GM19467 (cell line): ENCODE results near the gene JMY.
A peak's percentile ranks its signal among the peaks of the same experiment; 100 is the strongest.
"Not testable (repeated sequence)": the region's sequence is repeated elsewhere in the genome, so short reads cannot be mapped to it uniquely, and the experiment has no call there.

Source experiments
- ATAC-seq: cut with Tn5 transposase; IDR thresholded peaks from one replicate; pipeline ENCODE4 v1.9.1; 2021; ENCODE audit warnings: mild to moderate bottlenecking, moderate library complexity; ENCODE audit not compliant: unreplicated experiment

JMY gene

DNA sequence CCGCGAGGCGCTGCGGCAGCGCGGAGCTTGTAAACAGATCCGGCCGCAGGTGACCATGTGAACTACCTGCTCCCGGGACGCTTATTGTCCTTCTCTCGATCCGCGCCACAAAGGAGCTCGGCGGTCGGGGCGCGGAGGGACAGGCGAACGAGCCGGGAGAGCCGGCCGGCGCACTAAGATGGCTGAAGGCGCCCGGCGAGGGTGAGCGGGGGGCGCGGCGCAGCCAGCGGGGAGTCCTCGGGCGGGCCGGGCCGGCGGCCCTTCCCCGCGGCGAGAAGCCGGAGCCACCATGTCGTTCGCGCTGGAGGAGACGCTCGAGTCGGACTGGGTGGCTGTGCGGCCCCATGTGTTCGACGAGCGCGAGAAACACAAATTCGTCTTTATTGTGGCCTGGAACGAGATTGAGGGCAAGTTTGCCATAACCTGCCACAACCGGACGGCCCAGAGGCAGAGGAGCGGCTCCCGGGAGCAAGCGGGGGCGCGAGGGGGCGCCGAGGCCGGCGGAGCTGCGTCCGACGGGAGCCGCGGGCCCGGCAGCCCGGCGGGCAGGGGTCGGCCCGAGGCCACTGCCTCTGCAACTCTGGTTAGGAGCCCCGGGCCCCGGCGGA, 535 bp downstream of the JMY start:
- peak; percentile 14 for ATAC-seq

DNA sequence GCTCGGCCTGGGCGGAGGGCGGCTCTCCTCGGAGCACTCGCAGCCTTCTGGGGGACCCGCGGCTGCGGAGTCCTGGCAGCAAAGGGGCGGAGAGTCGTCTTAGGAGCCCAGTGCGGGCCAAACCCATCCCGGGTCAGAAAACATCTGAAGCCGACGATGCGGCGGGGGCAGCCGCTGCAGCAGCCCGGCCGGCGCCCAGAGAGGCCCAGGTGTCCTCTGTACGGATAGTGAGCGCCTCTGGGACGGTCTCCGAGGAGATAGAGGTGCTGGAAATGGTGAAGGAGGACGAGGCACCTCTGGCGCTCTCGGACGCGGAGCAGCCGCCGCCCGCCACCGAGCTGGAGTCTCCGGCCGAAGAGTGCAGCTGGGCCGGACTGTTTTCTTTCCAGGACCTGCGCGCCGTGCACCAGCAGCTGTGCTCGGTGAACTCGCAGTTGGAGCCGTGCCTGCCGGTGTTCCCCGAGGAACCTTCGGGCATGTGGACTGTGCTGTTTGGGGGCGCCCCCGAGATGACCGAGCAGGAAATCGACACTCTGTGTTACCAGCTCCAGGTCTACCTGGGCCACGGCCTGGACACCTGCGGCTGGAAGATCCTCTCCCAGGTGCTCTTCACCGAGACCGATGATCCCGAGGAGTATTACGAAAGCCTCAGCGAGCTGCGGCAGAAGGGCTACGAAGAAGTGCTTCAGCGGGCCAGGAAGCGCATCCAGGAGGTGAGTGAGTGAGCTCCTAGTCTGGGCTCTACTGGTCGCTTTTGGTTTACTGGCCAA, 1.2 kb downstream of the JMY start:
- peak; percentile 17 for ATAC-seq

DNA sequence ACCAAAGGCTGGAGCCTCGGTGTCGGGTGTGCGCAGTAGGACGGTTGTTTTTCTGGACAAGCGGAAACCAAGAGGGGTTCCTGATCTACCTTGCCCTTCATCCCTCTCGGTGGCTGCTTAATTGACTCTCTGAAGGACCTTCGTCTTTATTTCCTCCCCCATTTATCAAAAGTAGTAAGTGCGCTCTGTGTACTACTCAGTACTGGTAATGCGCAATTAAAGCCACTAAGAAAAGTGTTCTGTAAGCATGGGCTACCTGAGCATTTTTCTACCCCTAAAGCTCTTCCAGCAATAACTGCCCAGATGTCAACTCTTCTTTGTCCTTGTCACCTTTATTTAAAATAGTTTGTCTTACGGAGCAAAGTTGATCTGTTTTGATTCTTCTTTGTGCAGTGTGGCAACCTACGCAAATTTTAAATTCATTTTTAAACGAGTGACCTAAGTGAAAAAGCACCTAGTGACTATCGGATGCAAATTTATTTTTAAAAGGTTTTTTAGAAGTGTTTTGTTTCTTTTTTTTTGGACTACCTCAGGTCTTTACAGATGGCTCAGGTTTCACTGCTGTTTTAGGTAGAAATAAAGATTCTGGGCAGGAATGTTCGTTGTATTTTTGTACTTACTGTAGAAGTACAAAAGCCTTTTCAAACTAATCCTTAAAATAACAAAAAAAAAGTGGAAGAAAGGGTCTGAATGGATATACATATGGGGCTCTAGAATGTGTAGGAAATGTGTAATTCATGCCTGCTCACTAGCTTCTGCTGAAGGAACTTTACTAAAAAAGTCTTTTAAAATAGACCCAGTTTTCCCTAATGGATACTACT, 2.0 kb downstream of the JMY start:
- ATAC-seq, result no peak

DNA sequence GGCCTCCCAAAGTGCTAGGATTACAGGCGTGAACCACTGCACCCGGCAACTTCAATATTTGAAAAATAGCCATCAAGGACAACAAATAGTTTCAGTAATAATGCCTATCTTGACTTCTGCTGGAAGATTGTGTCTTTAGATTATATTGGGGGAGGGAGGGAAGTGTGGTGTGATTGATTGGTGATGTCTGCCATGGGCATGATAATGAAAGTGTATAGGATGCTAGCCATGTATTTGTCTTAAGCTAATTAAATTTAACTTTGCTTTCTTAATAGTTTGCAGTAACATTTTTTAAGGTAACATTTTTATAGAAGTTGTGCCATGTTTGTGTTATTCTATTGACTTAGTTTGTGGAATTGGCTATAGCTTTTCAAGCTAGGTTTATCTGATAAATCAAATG, 4.6 kb downstream of the JMY start:
- no peak for ATAC-seq

DNA sequence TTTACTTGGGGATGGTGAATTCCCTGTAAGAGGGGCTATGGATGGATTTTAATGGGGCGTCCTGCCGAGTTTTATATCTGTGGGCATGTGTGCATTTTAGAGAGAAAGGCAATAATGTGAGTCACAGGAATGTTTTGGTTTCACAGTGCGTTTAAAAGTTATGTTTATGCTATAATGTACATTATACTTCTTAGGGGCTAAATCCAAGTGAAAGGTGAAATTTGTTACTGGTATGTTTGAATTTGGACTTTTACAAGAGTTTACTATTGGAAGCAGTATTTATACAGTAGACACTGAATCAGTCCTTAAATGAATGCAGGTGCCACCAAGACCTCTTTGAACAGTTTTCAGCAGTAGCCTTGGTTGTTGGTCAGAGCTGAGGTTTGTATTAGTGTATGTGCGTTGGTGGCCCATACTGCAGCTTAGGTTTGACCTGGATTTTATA, 5.6 kb downstream of the JMY start:
- no peak for ATAC-seq

DNA sequence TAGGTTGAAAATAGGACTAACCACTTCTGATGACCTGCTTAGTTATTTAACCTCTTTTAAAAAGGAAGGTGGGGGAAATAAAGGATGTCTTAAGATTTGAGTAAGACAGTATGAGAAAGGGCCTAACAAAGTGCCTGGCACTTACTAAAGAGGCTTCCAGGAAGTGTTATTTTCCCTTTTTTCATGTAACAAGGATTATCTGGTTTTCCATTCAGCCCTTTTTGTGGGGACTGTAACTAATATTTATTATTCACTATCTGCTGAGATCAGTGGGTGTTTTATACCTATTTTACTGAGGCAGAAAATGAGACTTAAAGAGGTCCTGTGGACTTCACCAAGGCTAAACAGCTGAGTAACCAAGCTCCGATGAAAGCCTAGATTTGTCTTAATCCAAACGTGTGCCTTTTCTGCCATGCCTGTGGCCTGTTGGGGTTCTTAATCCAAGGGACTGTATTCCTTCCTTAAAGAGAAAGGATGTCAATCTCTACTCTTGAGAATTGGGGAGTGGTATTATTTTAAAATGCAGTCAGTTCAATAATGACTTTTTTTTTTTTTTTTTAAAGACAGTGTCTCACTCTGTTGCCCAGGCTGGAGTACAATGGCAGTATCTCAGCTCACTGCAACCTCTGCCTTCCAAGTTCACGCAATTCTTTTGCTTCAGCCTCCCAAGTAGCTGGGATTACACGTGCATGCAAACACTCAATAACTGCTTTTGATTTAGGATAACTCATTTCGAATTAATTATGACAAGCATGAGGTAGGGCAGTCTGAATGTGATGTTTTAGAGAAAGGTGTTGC, 6.5 kb downstream of the JMY start:
- ATAC-seq, result no peak

DNA sequence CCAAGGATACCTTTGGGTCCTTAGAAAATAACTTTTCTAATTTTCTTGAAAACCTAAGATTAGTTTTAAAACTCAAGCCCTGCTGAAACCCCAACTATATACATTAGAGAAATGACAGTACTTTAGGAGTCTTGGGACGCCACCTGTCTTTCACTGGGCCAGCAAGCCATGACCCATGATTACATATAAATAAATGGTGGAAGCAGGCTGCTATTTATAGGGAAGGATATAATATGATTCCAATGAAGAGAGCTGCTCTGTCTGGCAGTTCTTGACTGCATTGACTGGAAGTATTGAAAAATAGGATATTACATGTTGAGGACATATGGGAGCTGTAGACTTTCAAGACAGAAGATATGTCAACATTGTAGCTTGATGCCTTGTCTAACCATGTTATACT, 7.3 kb downstream of the JMY start:
- no peak for ATAC-seq

DNA sequence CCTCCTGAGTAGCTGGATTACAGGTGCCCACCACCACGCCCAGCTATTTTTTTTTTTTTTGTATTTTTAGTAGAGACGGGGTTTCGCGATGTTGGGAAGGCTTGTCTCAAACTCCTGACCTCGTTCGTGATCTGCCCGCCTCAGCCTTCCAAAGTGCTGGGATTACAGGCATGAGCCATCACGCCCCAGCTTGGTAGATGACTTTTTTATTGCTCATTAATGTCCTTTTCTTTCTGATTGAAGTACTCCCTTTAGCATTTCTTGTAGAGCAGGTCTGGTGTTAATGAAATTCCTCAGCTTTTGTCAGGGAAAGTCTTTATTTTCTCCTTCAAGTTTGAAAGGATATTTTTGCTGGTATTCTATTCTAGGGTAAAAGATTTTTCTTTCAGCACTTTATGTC, 18.1 kb downstream of the JMY start:
- not testable (repeated sequence) for ATAC-seq

DNA sequence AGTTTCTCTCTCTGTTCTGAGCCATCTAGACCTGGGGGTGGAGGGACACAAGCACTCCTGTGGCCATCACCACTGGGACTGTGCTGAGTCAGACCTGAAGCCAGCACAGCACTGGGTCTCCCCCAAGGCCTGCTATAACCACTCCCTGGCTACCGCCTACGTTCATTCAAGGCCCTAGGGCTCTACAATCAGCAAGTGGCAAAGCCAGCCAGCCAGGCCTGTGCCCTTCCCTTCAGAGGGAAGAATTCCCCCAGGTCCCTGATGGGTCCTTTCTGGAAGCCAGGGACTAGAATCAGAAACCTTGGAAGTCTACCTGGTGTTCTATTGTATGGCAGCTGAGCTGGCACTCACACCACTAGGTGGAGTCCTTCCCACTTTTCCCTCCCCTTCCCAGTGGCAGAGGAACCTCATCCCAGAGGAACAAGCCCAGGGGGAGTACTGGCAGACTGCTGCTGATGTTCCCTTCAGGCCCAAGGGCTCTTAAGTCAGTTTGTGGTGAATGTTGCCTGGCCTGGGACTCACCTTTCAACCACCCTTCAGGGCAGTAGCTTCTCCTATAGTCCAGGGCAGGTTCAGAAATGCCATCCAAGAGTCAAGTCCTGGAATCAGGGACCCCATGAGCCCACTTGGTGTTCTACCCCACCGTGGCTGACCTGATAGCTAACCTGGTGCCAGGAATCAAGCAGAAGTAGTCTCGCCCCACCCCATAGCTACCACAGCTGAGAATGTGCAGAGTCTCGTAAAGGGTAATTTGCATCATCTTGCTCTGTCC, 20.0 kb downstream of the JMY start:
- ATAC-seq, result no peak

DNA sequence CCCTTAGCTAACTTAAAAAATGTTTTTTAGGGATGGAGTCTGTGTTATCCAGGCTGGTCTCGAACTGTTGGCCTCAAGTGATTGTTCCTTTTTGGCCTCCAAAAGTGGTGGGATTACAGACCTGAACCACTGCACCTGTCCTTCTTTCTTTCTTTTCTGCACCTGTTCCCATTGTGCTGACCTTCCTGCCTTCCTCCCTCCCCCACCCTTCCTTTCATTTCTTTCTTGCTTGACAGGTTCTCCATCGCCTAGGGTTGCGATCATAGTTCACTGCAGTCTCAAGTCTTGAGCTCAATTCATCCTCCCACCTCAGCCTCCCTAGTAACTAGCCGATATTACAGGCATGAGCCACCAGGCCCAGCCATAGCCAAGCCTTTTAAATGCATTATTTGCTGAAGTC, 20.6 kb downstream of the JMY start:
- no peak for ATAC-seq

DNA sequence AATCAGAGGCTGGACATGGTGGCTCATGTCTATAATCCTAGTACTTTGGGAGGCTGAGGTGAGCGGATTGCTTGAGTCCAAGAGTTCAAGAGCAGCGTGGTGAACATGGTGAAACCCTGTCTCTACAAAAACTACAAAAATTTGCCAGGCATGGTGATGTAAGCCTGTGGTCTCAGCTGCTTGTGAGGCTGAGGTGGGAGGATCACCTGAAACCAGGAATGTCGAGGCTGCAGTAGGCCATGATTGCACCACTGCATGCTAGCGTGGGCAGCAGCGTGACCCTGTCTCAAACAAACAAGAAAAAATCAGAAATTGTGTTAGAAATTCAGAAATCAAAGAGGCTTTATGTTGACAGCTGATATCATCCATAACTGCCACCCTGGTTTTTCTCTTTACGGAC, 21.4 kb downstream of the JMY start:
- ATAC-seq, result no peak

DNA sequence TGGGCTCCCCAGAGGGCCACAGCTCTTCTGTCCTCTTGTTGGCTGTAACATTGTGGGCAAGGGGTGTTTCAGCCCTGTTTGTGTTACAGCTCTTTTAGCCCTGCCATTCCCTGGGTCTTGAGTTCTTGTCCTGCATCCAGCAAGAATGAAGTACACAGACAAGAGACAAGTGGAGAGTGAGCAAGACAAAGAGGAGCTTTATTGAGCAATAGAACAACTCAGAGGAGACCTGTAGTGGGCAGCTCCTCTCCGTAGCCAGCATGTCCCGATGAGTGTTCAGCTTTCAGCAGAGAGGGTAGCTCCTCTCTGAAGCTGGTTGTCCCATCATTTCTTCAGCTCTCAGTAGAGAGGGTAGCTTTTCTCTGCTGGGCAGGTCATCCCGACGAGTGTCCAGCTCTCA, 22.9 kb downstream of the JMY start:
- ATAC-seq, result no peak

DNA sequence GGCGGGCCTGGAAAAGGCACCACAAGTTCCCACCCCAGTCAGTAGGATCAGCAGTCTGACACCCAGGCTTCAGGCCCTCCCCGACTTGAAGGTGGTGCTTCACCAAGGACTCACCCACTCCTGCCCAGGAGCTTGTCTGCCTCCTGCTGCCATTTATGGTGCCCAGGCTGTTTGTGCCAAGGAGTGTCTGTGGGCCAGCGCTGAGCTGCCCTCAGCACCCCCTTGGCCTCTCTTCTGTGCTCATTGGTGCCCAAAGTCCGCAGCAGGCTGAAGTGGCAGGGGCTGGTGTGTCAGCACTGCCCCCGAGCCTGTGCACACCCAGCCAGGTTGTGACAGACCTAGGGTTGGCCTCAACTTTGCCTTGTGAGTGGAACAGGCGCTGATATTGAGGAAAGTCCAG, 23.5 kb downstream of the JMY start:
- ATAC-seq, result no peak

DNA sequence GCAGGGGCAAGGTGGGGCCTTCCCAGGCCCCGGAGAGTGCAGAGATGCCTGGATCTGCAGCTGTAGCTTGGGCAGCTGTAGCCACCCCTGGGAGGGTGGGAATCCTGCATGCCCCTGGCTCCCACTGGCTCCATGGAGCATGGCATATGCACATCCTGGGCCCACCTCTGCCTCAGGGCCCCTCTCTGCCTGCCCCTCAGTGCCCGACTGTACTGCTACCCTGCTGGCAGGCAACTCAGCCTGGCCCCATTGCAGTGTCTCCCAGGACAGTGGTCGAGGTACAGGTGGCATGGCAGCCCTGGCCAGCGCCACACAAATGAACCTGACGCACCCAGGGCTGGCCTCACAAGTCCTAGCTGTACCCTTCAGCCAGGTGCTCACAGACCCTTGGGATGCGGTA, 23.9 kb downstream of the JMY start:
- ATAC-seq, result no peak

DNA sequence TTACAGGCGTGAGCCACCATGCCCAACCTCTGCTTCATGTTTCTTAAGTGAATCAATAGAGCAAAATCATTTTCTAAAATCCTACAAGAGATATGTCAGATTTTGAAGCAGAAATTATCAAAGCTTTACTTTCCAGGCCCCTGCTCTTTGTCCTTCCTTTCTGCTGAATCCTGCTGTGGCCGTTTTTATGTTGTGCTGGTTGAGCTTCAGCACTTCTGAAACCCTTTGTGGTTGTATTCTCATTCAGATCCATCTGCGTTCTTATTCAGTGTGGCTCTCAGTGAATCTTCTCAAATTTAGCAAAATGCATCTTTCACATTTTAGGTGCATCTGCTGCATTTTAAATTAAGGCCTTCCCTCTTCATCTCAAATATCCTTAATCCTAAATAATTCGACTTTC, 26.0 kb downstream of the JMY start:
- ATAC-seq, result no peak

DNA sequence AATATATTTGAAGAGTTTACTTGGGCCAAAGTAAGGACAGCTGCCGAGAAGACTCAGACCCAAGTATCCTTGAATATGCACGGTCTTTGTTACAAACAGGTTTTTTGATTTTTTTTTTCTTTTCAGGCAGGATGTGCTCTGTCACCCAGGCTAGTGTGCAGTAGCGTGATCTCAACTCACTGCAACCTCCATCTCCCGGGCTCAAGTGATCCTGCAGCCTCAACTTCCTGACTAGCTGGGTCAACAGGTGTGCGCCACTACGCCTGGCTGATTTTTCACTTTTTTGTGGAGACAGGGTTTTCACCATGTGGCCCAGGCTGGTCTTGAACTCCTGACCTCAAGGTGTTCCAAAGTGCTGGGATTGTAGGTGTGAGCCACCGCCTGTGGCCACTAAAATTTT, 27.4 kb downstream of the JMY start:
- no peak for ATAC-seq

DNA sequence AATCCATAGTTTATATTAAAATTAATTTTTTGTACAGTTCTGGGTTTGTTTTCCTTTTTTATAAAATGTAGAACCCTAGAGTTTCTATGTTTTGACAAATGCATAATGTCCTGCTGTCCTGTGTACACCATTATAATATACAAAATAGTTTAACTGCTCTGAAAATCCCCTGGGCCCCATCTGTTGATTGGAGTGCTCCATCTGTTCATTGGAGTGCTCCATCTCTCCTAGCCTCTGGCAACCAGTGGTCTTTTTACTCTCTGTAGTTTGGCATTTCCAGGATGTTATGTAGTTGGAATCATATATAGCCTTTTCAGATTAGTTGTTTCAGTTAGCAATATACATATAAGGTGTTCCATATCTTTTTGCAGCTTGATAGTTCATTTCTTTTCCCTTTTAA, 31.2 kb downstream of the JMY start:
- no peak for ATAC-seq

DNA sequence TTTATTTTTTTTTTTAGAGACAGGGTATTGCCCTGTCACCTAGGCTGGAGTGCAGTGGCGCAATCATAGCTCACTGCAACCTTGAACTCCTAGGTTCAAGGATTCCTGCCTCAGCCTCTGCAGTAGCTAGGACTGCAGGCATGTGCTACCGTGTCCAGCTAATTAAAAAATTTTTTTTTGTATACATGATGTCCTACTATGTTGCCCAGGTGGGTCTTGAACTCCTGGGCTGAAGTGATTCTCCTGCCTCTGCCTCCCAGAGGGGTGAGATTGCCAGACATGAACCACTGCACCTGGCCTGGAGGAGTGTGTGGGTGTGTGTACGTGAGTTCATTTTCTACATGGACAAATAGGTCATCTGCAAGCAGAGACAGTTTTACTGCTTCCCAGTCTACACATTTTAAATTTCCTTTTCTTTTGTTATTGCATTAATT, 33.8 kb downstream of the JMY start:
- no peak for ATAC-seq

DNA sequence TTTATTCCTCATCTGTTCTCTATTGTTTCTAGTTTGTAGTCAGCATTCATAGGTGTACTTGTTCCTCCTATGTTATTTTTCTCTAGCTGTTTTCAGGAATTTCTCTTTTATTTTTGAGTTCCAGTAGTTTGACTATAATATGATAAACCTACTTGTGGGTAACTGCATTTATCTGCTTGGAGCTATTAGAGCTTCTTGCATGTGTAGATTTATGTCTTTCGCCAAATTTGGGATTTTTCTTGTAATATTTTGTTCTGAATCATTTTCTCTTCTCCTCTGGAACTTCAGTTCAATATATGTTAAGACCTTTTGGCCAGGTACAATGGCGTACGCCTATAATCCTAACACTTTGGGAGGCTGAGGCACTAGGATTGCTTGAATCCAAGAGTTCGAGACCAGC, 37.4 kb downstream of the JMY start:
- no peak for ATAC-seq

DNA sequence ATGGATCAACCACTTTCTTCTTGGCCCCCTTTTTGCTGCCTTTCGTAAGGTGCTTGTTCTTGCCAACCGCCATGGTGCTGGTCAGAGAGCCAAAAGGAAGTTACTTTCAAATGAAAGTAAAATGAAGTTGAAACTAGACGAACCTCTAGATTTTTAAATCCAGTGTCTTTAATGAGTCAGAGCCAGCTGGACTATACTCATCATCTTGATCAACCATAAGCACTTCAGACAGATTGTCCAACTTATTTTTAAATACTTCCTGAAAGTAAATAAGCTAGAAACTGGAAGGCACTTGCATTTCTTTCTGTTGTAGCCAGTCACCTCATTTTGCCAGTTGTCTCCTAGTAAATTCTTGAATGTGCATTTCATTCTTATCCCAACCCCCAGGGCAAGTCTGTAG, 48.9 kb downstream of the JMY start:
- ATAC-seq, result no peak
